ENCODE results near the gene CROCC2. TPM values are rescaled to one million over a fixed set of nuclear protein-coding genes. Genes with fewer than 3 reads are reported as not detected.

Gene CROCC2
- total RNA-seq, 6 experiments from 2014 or later: not detected

DNA sequence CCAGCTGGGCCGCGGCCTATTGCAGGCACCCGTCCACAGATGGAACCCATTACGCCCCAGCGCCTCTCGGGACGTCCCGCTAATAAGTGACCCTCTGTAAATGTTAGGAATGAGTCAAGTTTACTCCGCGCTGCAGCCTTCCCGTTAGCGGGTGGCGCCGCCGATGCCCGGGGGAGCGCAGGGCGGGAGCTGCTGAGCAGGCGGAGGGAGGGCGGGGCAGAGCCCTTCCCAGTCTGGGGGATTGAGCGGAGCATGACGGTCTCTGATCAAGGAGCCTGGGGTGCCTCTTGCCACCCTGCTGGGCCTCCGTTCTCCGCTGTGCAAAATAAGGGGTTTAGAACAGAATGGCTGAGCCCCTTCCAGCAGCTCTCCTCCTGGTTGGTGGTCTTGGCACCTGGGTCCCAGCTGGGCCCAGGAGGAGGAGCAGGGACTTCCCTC is 10.5 kb downstream of the CROCC2 start:
- H3K9me3 Mint-ChIP-seq: no peaks in the 10 kb centered on the region
- no peak overlapping the region for H3K27ac Mint-ChIP-seq
- H3K4me1 Mint-ChIP-seq (ENCODE audit: low read depth): peaks cover 37% of the 10 kb centered on the region
- DNase-seq: peak; percentile 85
- TF ChIP-seq CTCF (IDR thresholded peaks at IDR 0.05): 0 out of 2 replicates have a peak, but pooled peaks have one; percentile 15
- peaks cover 2% of the 10 kb centered on the region for H3K27me3 Mint-ChIP-seq (ENCODE audit: insufficient read depth)
- no peak overlapping the region for H3K4me3 Mint-ChIP-seq
- H3K36me3 Mint-ChIP-seq (ENCODE audit: low read depth): no peaks in the 10 kb centered on the region

GRCh38 chr2:240917009-240917683 is 11.0 kb downstream of the CROCC2 start:
- Mint-ChIP-seq H3K27ac (no peak overlapping the region), H3K4me1 (ENCODE audit: low read depth) (peaks cover 34% of the 10 kb centered on the region), H3K4me3 (no peak overlapping the region), H3K36me3 (ENCODE audit: low read depth) (no peaks in the 10 kb centered on the region), H3K27me3 (ENCODE audit: insufficient read depth) (peaks cover 2% of the 10 kb centered on the region; the same call in 1 of the 2 replicates), H3K9me3 (no peaks in the 10 kb centered on the region)
- no peak for DNase-seq
- TF ChIP-seq CTCF (IDR thresholded peaks at IDR 0.05): no peak

DNA sequence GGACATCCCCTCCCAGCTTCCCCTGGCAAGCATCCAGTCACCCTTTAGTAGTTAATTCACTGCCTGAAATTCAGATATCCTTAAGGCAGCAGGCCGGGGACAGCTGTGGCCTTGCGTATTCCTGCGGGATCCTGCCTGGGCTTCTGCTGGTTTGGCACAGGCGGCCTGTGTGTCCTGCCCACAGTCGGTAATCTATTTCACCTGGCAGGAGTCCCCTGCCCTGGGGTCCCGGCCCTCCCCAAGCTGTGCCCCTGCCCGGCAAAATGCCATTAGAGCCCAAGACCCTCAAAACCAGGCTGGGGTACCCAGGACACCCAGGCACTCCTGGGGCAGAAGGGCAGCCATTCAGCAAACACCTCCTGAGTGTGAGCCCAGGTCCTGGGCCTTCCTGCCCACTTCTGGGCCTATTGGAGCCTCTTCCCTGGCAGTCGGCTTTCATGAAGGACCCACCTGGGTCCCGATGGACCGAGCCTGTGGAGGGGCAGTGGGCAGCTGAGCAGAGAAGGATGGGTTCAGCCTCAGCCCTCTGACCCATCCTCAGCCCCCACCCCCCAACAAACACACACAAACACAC is 11.6 kb downstream of the CROCC2 start:
- no peak for TF ChIP-seq CTCF (IDR thresholded peaks at IDR 0.05)
- no peak for DNase-seq
- no peak overlapping the region for H3K27ac Mint-ChIP-seq
- H3K36me3 Mint-ChIP-seq (ENCODE audit: low read depth): no peaks in the 10 kb centered on the region
- H3K9me3 Mint-ChIP-seq: no peaks in the 10 kb centered on the region
- H3K4me1 Mint-ChIP-seq (ENCODE audit: low read depth): peaks cover 27% of the 10 kb centered on the region
- peaks cover 2% of the 10 kb centered on the region; the same call in 1 of the 2 replicates for H3K27me3 Mint-ChIP-seq (ENCODE audit: insufficient read depth)
- H3K4me3 Mint-ChIP-seq: no peak overlapping the region

GRCh38 chr2:240918258-240919091 is 12.3 kb downstream of the CROCC2 start:
- TF ChIP-seq CTCF (IDR thresholded peaks at IDR 0.05): no peak

DNA sequence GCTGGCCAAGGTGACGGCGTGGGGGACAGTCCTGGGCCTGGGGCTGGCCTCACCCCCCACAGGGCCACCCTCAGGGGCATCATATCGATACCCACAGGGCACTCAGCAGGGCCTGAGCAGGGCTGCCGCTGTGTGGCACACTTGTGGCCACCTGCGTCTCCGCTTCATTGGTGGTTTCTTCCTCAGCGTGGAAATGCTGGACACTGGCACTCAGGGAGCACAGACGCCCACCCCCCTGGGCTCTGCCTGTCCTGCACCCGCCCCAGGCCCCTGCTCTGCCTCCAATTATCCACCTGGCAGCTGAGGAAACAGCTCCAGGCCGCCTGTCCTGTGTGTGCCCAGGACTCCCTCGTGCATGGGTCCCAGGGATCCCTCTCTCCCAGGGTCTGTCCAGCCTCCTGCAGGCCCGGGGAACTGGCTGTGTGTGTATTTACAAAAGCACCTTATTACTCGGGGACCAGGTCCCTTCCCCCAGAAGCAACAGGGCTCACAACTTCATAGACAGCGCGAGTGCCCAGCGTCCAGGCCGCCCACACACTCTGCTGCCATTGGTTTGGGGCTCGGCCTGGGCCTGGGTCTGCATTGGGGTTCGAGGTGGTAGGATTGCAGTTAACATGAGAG is 13.1 kb downstream of the CROCC2 start:
- peaks cover 18% of the 10 kb centered on the region for H3K4me1 Mint-ChIP-seq (ENCODE audit: low read depth)
- H3K27ac Mint-ChIP-seq: no peak overlapping the region
- no peak for DNase-seq
- H3K27me3 Mint-ChIP-seq (ENCODE audit: insufficient read depth): peaks cover 2% of the 10 kb centered on the region; the same call in 1 of the 2 replicates
- no peak overlapping the region for H3K4me3 Mint-ChIP-seq
- no peak for TF ChIP-seq CTCF (IDR thresholded peaks at IDR 0.05)
- H3K36me3 Mint-ChIP-seq (ENCODE audit: low read depth): no peaks in the 10 kb centered on the region
- H3K9me3 Mint-ChIP-seq: no peaks in the 10 kb centered on the region

More at GRCh38 chr2:240918258-240919091, 12.3 kb downstream of the CROCC2 start:
- Mint-ChIP-seq H3K27ac (no peak overlapping the region), H3K4me1 (ENCODE audit: low read depth) (peaks cover 22% of the 10 kb centered on the region), H3K9me3 (no peaks in the 10 kb centered on the region), H3K36me3 (ENCODE audit: low read depth) (no peaks in the 10 kb centered on the region), H3K4me3 (no peak overlapping the region), H3K27me3 (ENCODE audit: insufficient read depth) (peaks cover 2% of the 10 kb centered on the region; the same call in 1 of the 2 replicates)
- DNase-seq: no peak
